Erythroblast (primary cell): ENCODE measurements around the gene NECTIN4.

Experiments used
- GATA1 ChIP-seq: IDR thresholded peaks from 2 replicates; pipeline ENCODE4 v1.6.1; 2011; ENCODE audit warnings: low read depth, mild to moderate bottlenecking, control low read depth, low read length, moderate library complexity
- POLR2A ChIP-seq: IDR thresholded peaks from 2 replicates; pipeline ENCODE4 v1.6.1; 2011; ENCODE audit warnings: mild to moderate bottlenecking, low read length

DNA sequence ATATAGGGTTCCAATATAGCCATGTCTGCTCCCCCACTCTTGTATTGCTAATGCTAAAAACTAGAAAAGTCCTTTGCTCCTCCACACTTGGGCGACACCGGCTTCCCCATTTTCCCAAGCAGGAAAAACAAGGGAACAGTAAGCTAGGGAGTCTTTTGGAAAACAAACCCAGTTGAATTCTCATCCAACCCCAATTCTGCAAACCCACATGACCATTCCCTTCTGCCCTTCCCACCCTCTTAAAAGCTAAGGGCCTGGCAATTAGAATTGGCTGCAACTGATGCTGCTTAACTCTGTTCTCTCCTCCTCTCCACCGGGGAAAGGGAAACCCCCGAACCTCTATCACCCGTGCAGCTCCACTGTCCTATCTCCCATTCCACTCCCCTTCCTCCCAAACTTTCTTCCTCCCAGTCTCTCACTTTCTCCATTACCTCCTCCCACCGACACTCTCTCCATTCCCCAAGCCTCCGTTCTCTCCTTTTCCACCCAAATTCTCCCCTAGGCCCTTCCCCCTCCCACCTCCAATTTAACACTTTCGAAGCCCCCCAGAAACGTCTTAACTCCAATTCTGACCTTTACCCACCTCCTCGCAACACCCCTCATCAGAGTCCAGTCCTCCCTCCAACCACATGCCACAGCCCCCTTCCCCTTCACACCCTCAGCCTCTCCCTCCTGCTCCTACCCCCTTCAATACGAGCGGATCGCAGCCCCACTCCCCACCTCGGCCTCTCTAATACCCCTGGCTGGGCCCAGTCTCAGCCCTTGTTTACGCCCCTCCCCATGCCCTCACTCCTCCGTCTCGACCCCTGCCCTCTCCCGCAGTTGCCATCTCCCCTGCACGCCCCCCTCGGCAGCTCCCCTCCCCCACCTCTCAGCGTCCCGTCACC, 42.4 kb upstream of the NECTIN4 start:
- TF ChIP-seq POLR2A, result no peak
- no peak for TF ChIP-seq GATA1
